HepG2 (cell line): ENCODE data around the gene LTA4H. TPM values are rescaled to one million over a fixed set of nuclear protein-coding genes. Genes with fewer than 3 reads are reported as not detected.

Experiments used
- ATAC-seq: fragments of 200-7000 bp; cut with Tn5 transposase; 3 replicates; pipeline ENCODE4 v1.9.1; 2020; ENCODE audit warnings: mild to moderate bottlenecking, moderate library complexity
- Bru-seq: library from RNA; stranded (reverse); fragments of 400-500 nt; gene quantifications from one replicate; lab custom pipeline; 2021; lab: Mats Ljungman, UMichigan
- BruChase-seq, 2 experiments: library from RNA; stranded (reverse); fragments of 400-500 nt; gene quantifications; one replicate each; lab custom pipeline; 2021; lab: Mats Ljungman, UMichigan
- BruUV-seq: library from RNA; stranded (reverse); fragments of 400-500 nt; replicated peaks from 2 replicates; lab custom pipeline; 2021; lab: Mats Ljungman, UMichigan
- CTCF ChIA-PET: fragments of 300-600 bp; formaldehyde crosslinking; extraction: SDS; loops from one replicate; lab custom pipeline; 2021; ENCODE audit warnings: low total read pairs, inconsistent platforms, low intra/inter-chr PET ratio; lab: Yijun Ruan, JAX
- POLR2A ChIA-PET: fragments of 350-600 bp; sonication (Branson Sonifier 250); formaldehyde crosslinking; loops from one replicate; lab custom pipeline; 2020; ENCODE audit warnings: antibody characterized with exemption, inconsistent platforms; lab: Yijun Ruan, JAX
- DNase-seq: peaks from one replicate; pipeline ENCODE4 v3.0.0-alpha.2; 2015; ENCODE audit warnings: low spot score
- FAIRE-seq: peaks from 3 replicates; lab custom pipeline; 2011; peaks lifted over from hg19 to GRCh38; lab: Jason Lieb, UNC
- H2AFZ ChIP-seq: one replicate; pipeline ENCODE4 v1.6.1; 2011; ENCODE audit warnings: low read length, inconsistent platforms
- H3K27ac ChIP-seq: fragments of 300-600 bp; 3 replicates; pipeline ENCODE4 v1.8.0; 2011; ENCODE audit warnings: mixed run types, mild to moderate bottlenecking, mixed read lengths, low read length, inconsistent platforms; ENCODE audit not compliant: insufficient read depth; ENCODE audit errors: extremely low read length
- H3K27me3 ChIP-seq, 2 experiments: fragments of 200-600 bp in 1 of 2; 2 replicates in 1 of 2; 3 replicates in 1 of 2; pipeline versions ENCODE4 v1.6.0 to v1.8.0; 2011; ENCODE audit warnings: low read length in 2 of 2, mild to moderate bottlenecking in 2 of 2, moderate library complexity in 2 of 2, inconsistent platforms in 1 of 2; ENCODE audit not compliant: insufficient read depth in 2 of 2, control insufficient read depth in 1 of 2
- H3K36me3 ChIP-seq, 2 experiments: fragments of 200-600 bp in 1 of 2; replicated peaks in 1 of 2; 2 replicates in 1 of 2; 3 replicates in 1 of 2; pipeline versions ENCODE4 v1.5.1 to v1.8.0; 2011; ENCODE audit warnings: low read length in 2 of 2, inconsistent platforms in 1 of 2; ENCODE audit not compliant: insufficient read depth in 2 of 2, control insufficient read depth in 1 of 2
- H3K4me1 ChIP-seq: 2 replicates; pipeline ENCODE4 v1.5.1; 2012; ENCODE audit warnings: low read length, inconsistent platforms; ENCODE audit not compliant: insufficient read depth
- H3K4me2 ChIP-seq: 2 replicates; pipeline ENCODE4 v1.6.0; 2011; ENCODE audit warnings: low read depth, low read length, inconsistent platforms
- H3K4me3 ChIP-seq, 3 experiments: fragments of 200-600 bp in 1 of 3; sonication (generic), shearing (Covaris generic) in 1 of 3; replicated peaks in 1 of 3; 2 replicates each; pipeline ENCODE4 v1.5.1; 2011 to 2016; ENCODE audit warnings: low read length in 3 of 3, inconsistent platforms in 2 of 3, low read depth in 2 of 3, mild to moderate bottlenecking in 2 of 3, control low read depth in 1 of 3, mixed read lengths in 1 of 3; ENCODE audit not compliant: insufficient read depth in 1 of 3
- H3K79me2 ChIP-seq: one replicate; pipeline ENCODE4 v1.6.1; 2011; ENCODE audit warnings: low read length, inconsistent platforms; ENCODE audit not compliant: insufficient read depth
- H3K9ac ChIP-seq: 2 replicates; pipeline ENCODE4 v1.6.0; 2011; ENCODE audit warnings: mild to moderate bottlenecking, low read depth, low read length, inconsistent platforms; ENCODE audit not compliant: insufficient read depth
- H3K9me3 ChIP-seq: 2 replicates; pipeline ENCODE4 v1.5.1; 2012; ENCODE audit warnings: mild to moderate bottlenecking, low read length
- H4K20me1 ChIP-seq: 2 replicates; pipeline ENCODE4 v1.6.0; 2011; ENCODE audit warnings: inconsistent platforms, mild to moderate bottlenecking, low read length, moderate library complexity; ENCODE audit not compliant: insufficient read depth
- EED ChIP-seq: sonication (generic); formaldehyde crosslinking; IDR thresholded peaks from 2 replicates; pipeline ENCODE4 v1.5.0; 2020; ENCODE audit warnings: mild to moderate bottlenecking, missing genetic modification reagents
- GTF2F1 ChIP-seq: fragments of 150-350 bp; IDR thresholded peaks from 2 replicates; pipeline ENCODE4 v1.6.1; 2014; ENCODE audit warnings: low read length
- KDM4B ChIP-seq: sonication (generic); formaldehyde crosslinking; IDR thresholded peaks from 2 replicates; pipeline ENCODE4 v1.4.0; 2020; ENCODE audit warnings: missing genetic modification reagents
- NR2F6 ChIP-seq, 2 experiments: IDR thresholded peaks; 2 replicates each; pipeline ENCODE4 v1.6.1; 2016; ENCODE audit warnings: antibody characterized with exemption in 1 of 2, mild to moderate bottlenecking in 1 of 2
- SETDB1 ChIP-seq: sonication (generic); formaldehyde crosslinking; IDR thresholded peaks from 2 replicates; pipeline ENCODE4 v1.5.1; 2020; ENCODE audit warnings: missing genetic modification reagents, mild to moderate bottlenecking, borderline replicate concordance
- YEATS4 ChIP-seq: sonication (generic); formaldehyde crosslinking; IDR thresholded peaks from 2 replicates; pipeline ENCODE4 v1.4.0; 2020; ENCODE audit warnings: missing genetic modification reagents, borderline replicate concordance
- ZFP36 ChIP-seq: fragments of 150-350 bp; IDR thresholded peaks from 2 replicates; pipeline ENCODE4 v1.6.1; 2018; ENCODE audit warnings: borderline replicate concordance, low read length, low read depth; ENCODE audit not compliant: partially characterized antibody
- ZNF562 ChIP-seq: sonication (generic); formaldehyde crosslinking; IDR thresholded peaks from 2 replicates; pipeline ENCODE4 v1.8.0; 2022; ENCODE audit warnings: missing genetic modification reagents, borderline replicate concordance
- ZNF703 ChIP-seq: sonication (generic); formaldehyde crosslinking; IDR thresholded peaks from 2 replicates; pipeline ENCODE4 v1.5.1; 2020; ENCODE audit warnings: missing genetic modification reagents, mild to moderate bottlenecking, moderate library complexity, borderline replicate concordance
- ZNF746 ChIP-seq: sonication (generic); formaldehyde crosslinking; IDR thresholded peaks from 2 replicates; pipeline ENCODE4 v1.8.0; 2022; ENCODE audit warnings: mild to moderate bottlenecking, missing genetic modification reagents
- ZNF781 ChIP-seq: sonication (generic); formaldehyde crosslinking; IDR thresholded peaks from 2 replicates; pipeline ENCODE4 v1.5.1; 2020; ENCODE audit warnings: borderline replicate concordance, mild to moderate bottlenecking, missing genetic modification reagents; ENCODE audit errors: not compliant biosample characterization
- ZNF883 ChIP-seq: sonication (generic); formaldehyde crosslinking; IDR thresholded peaks from 2 replicates; pipeline ENCODE4 v1.5.1; 2020; ENCODE audit warnings: mild to moderate bottlenecking, missing genetic modification reagents; ENCODE audit errors: not compliant biosample characterization
- WGBS: methylation state at CpG from one replicate; pipeline ENCODE4 v1.1.6; 2017; ENCODE audit warnings: low lambda C conversion rate; 5-methylcytosine and 5-hydroxymethylcytosine counted together
- in situ Hi-C: cut with HindIII; loops from 2 replicates; pipeline ENCODE4 v1.10.0; 2017; ENCODE audit warnings: low pct_unique_long_range_greater_than_20kb; ENCODE audit not compliant: extremely low pct_ligation_motif_present
- intact Hi-C: fragments of 100-400 bp; cut with micrococcal nuclease; formaldehyde crosslinking; loops from one replicate; pipeline ENCODE4 v1.10.0; 2022; ENCODE audit not compliant: unreplicated experiment
- long read RNA-seq, 2 experiments: library from RNA in 1 of 2; library from polyadenylated mRNA in 1 of 2; stranded (forward) in 1 of 2; unstranded in 1 of 2; transcript quantifications; one replicate each; pipeline ENCODE4 v2.0.0, GENCODE V29; 2019 to 2022
- polyA minus RNA-seq, 3 experiments: library from RNA; depleted of rRNA, polyadenylated mRNA; stranded (reverse); fragments of >200 nt; gene quantifications; 2 replicates each; pipeline ENCODE4 v1.2.3, GENCODE V29; 2011; ENCODE audit warnings: low replicate concordance in 1 of 3
- polyA plus RNA-seq, 8 experiments: library from polyadenylated mRNA; depleted of rRNA in 3 of 8; stranded (reverse) in 7 of 8; unstranded in 1 of 8; fragments of >200 nt; fragmentation: Illumina TruSeq in 4 of 8; extraction: Trizol in 4 of 8; gene quantifications; 2 replicates each; pipeline versions ENCODE4 v1.2.1 to v1.2.3, GENCODE V29; 2011 to 2016; ENCODE audit warnings: low read depth in 4 of 8, missing spikeins in 1 of 8, mixed read lengths in 1 of 8; ENCODE audit not compliant: insufficient read depth in 1 of 8
- total RNA-seq, 5 experiments: library from RNA; depleted of rRNA; stranded (reverse); fragments of >200 nt; fragmentation: Illumina TruSeq; extraction: Trizol; gene quantifications; 2 replicates each; pipeline ENCODE4 v1.2.3, GENCODE V29; 2016; ENCODE audit warnings: low read depth in 1 of 5
- TF ChIP-seq, protein P1 (sequence below): sonication (generic); formaldehyde crosslinking; IDR thresholded peaks from 2 replicates; pipeline ENCODE4 v1.9.0; 2022; ENCODE audit warnings: low read depth, missing genetic modification reagents
- TF ChIP-seq, protein P2 (sequence below): sonication (generic); formaldehyde crosslinking; IDR thresholded peaks from 2 replicates; pipeline ENCODE4 v1.4.0; 2020; ENCODE audit warnings: low read depth, mild to moderate bottlenecking, missing genetic modification reagents

LTA4H gene
- total RNA-seq (2016; rRNA removed; fragmentation: Illumina TruSeq; extraction: Trizol) (90.4 and 114 TPM in 2 replicates), polyA plus RNA-seq (2011; rRNA removed) (74.4 and 87.5 TPM in 2 replicates), polyA minus RNA-seq (2011; rRNA and poly(A)+ RNA removed; ENCODE audit: low replicate concordance) (53.9 and 54.2 TPM in 2 replicates), Bru-seq, nascent RNA (percentile 57 among the genes with signal in this experiment), BruChase-seq, experiment 1, labeled RNA remaining after a 6-hour chase (percentile 66 among the genes with signal in this experiment), BruChase-seq, experiment 2, labeled RNA remaining after a 2-hour chase (percentile 57 among the genes with signal in this experiment)
- 19.9 and 28.2 TPM in 2 replicates for total RNA-seq (2016; cell fraction: cytosol; rRNA removed; fragmentation: Illumina TruSeq; extraction: Trizol; ENCODE audit: low read depth)
- total RNA-seq (2016; cell fraction: insoluble cytoplasmic fraction; rRNA removed; fragmentation: Illumina TruSeq; extraction: Trizol), result 86.9 and 108 TPM in 2 replicates
- total RNA-seq (2016; cell fraction: membrane; rRNA removed; fragmentation: Illumina TruSeq; extraction: Trizol), result 66.0 and 81.9 TPM in 2 replicates
- total RNA-seq (2016; cell fraction: nucleus; rRNA removed; fragmentation: Illumina TruSeq; extraction: Trizol), result 54.5 and 55.7 TPM in 2 replicates
- 50.8 and 73.9 TPM in 2 replicates for polyA plus RNA-seq (2011; cell fraction: cytosol; rRNA removed)
- 43.0 and 54.3 TPM in 2 replicates for polyA plus RNA-seq (2011; cell fraction: nucleus; rRNA removed)
- polyA plus RNA-seq (2012), result 111 and 121 TPM in 2 replicates
- 22.4 and 25.2 TPM in 2 replicates for polyA plus RNA-seq (2016; cell fraction: cytosol; fragmentation: Illumina TruSeq; extraction: Trizol; ENCODE audit: low read depth)
- 97.9 and 98.6 TPM in 2 replicates for polyA plus RNA-seq (2016; cell fraction: insoluble cytoplasmic fraction; fragmentation: Illumina TruSeq; extraction: Trizol; ENCODE audit: low read depth)
- polyA plus RNA-seq (2016; cell fraction: membrane; fragmentation: Illumina TruSeq; extraction: Trizol; ENCODE audit: low read depth), result 49.0 and 58.4 TPM in 2 replicates
- 57.8 and 60.3 TPM in 2 replicates for polyA plus RNA-seq (2016; cell fraction: nucleus; fragmentation: Illumina TruSeq; extraction: Trizol; ENCODE audit: insufficient read depth, low read depth)
- 45.7 and 50.7 TPM in 2 replicates for polyA minus RNA-seq (2011; cell fraction: cytosol; rRNA and poly(A)+ RNA removed)
- polyA minus RNA-seq (2011; cell fraction: nucleus; rRNA and poly(A)+ RNA removed), result 50.5 and 65.3 TPM in 2 replicates
- long read RNA-seq, experiment 1, transcript LTA4H-201 (19 exons, 2,139 nt), result major isoform, 108 of 142 reads
- long read RNA-seq, experiment 1, partial matches to known transcripts, result 8 of 142 reads
- long read RNA-seq, experiment 1, other reads (novel, unspliced or antisense), result 26 of 142 reads
- long read RNA-seq, experiment 2, transcript LTA4H-201 (19 exons, 2,139 nt), result major isoform, 52 of 121 reads
- long read RNA-seq, experiment 2, partial matches to known transcripts, result 31 of 121 reads
- long read RNA-seq, experiment 2, other reads (novel, unspliced or antisense), result 38 of 121 reads

DNA sequence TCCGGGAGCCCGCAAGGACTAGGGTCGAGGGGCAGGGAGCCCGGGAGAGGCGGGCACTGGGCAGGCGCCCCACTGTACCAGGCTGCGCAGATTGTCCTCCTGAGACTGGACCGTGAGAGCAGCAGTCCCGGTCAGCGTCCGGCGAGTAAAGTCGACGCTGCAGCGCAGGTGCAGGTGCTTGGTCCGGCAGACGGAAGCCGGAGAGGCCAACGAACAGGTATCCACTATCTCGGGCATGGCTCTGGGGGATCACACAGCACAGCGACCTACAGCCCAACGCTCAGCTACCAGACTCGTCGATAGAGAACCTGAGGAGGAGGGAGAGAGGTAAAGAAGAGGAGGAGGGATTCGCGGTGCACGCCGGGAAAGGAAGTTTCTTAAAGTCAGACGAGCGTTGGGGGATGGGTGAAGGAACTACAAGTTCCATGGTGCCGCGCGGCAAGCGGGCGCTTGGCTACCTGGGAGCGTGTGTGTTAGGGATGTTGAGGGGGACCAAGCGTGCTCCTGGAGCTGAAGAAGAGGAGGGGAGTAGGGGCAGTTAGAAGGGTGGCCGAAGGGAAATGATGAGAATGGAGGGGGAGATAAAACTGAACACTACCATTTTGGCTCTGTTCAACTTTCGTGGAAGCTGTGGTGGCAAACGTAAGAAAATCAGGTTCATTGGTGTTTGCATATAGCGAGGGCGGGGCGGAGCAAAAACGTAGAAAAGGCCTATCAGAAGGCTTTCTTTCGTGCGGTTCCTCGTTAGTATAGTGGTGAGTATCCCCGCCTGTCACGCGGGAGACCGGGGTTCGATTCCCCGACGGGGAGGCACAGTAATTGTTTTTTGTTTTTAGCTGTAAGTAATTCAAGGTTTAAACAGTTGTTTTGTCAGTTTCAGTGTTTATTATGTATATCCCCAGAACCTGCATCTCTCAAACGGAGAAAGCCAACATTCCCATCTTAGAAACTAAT lies at the start of gene LTA4H:
Gene LTA4H (minus strand): TSS at position 305 of the 954 bp plus-strand sequence. CDS start 68 bp downstream, at position 237.
- BruUV-seq, result no TSS peak
- Histone ChIP-seq H3K27me3 (peaks cover 0 to 4% of the 10 kb centered on the region in 2 experiments; a peak in 1 of 5 replicates), H3K79me2 (peaks cover 14% of the 10 kb centered on the region), H3K27ac (peak within 1 kb of the TSS; percentile 63), H3K4me2 (peak within 1 kb of the TSS; percentile 73), H3K36me3 (no peaks in the 10 kb centered on the region), H3K9ac (peak within 1 kb of the TSS; percentile 74), H3K4me3 (peak within 1 kb of the TSS; percentile 92 to 99 (median 93)), H2AFZ (peak within 1 kb of the TSS; percentile 98), H3K9me3 (no peaks in the 10 kb centered on the region), H3K4me1 (peaks cover 29% of the 10 kb centered on the region), H4K20me1 (no peaks in the 10 kb centered on the region)
- WGBS, result 1% methylated on average over 49 of the region's 55 CpGs
- peak; percentile 92 for ATAC-seq
- in situ Hi-C loops, result no loop called here
- ChIA-PET CTCF (no interaction called here), POLR2A (interaction anchor here (0.8 to 1.7 kb wide), 7 partner anchors 13 to 562 kb away, joined by 3 to 5 read pairs (median 4); partner anchors contain the start of genes CCDC38, CDK17, HAL and METAP2)
- FAIRE-seq, result peak; percentile 60
- intact Hi-C loops, result no loop called here
- DNase-seq, result peak; percentile 97
- TF ChIP-seq, protein P1, sequence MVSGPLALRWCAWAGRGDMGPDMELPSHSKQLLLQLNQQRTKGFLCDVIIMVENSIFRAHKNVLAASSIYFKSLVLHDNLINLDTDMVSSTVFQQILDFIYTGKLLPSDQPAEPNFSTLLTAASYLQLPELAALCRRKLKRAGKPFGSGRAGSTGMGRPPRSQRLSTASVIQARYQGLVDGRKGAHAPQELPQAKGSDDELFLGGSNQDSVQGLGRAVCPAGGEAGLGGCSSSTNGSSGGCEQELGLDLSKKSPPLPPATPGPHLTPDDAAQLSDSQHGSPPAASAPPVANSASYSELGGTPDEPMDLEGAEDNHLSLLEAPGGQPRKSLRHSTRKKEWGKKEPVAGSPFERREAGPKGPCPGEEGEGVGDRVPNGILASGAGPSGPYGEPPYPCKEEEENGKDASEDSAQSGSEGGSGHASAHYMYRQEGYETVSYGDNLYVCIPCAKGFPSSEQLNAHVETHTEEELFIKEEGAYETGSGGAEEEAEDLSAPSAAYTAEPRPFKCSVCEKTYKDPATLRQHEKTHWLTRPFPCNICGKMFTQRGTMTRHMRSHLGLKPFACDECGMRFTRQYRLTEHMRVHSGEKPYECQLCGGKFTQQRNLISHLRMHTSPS (CRISPR knock-in tag), result 0 out of 2 replicates have a peak, but pooled peaks have one; percentile 40
- TF ChIP-seq NR2F6 (IDR thresholded peaks at IDR 0.05), result no peak
- TF ChIP-seq NR2F6 (CRISPR knock-in tag; IDR thresholded peaks at IDR 0.05), result no peak
- no peak for TF ChIP-seq ZNF883 (CRISPR knock-in tag)
- TF ChIP-seq KDM4B (CRISPR knock-in tag), result no peak; the same call in 1 of the 2 replicates
- TF ChIP-seq GTF2F1, result no peak
- TF ChIP-seq ZNF703 (CRISPR knock-in tag), result no peak
- peak; percentile 10; the same call in 1 of the 2 replicates for TF ChIP-seq ZNF746 (CRISPR knock-in tag)
- no peak for TF ChIP-seq ZNF562 (CRISPR knock-in tag)
- peak; percentile 75; the same call in 1 of the 2 replicates for TF ChIP-seq YEATS4
- TF ChIP-seq ZFP36, result no peak
- TF ChIP-seq, protein P2, sequence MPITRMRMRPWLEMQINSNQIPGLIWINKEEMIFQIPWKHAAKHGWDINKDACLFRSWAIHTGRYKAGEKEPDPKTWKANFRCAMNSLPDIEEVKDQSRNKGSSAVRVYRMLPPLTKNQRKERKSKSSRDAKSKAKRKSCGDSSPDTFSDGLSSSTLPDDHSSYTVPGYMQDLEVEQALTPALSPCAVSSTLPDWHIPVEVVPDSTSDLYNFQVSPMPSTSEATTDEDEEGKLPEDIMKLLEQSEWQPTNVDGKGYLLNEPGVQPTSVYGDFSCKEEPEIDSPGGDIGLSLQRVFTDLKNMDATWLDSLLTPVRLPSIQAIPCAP (CRISPR knock-in tag), result no peak
- no peak for TF ChIP-seq EED (CRISPR knock-in tag)
- TF ChIP-seq ZNF781, result peak; percentile 62
- TF ChIP-seq SETDB1 (CRISPR knock-in tag), result no peak
